ENCODE results near the gene OR10H2.
"Not testable (repeated sequence)": the region's sequence is repeated elsewhere in the genome, so short reads cannot be mapped to it uniquely, and the experiment has no call there.

Gene OR10H2, protein sequence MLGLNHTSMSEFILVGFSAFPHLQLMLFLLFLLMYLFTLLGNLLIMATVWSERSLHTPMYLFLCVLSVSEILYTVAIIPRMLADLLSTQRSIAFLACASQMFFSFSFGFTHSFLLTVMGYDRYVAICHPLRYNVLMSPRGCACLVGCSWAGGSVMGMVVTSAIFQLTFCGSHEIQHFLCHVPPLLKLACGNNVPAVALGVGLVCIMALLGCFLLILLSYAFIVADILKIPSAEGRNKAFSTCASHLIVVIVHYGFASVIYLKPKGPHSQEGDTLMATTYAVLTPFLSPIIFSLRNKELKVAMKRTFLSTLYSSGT

DNA sequence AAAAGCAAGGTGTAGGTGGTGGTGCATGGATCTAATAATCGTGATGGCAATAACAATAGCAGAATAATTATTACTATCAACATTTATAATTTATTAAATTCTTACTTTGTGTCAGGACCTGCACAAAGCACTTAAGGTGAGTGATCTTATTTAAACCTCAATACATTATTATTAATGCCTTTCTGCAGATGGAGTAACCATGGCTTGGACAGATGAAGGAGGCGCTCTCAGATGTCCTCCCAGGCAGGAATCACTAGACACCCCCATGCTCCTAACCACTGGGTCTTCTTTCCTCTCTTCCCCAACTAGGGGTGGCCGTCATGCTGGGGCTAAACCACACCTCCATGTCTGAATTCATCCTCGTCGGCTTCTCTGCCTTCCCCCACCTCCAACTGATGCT lies at the start of gene OR10H2:
TSS of gene OR10H2 (plus strand) at position 301 of the 400 bp plus-strand sequence. CDS start at position 321, 20 bp downstream.
- DNase-seq: no peak

DNA sequence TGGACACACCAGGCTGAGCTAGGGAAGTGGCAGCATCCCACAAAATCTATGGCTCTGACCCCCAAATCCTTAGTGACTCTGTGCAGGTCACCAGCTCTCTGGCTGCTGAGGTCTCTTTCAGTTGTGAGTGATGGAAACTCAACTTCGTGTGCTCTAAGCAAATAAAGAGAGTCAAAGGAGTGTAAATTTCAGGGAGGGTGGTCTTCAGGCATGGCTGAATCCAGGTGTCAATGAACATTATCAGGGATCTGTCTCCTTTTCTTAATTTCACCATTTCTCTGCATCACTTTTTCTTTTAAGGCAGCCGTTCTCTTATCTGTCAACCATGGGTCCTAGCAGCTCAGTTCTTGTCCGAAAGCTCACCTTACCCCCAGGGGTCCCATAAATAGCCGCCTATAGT lies 48.7 kb upstream of the OR10H2 start:
- no peak for DNase-seq

DNA sequence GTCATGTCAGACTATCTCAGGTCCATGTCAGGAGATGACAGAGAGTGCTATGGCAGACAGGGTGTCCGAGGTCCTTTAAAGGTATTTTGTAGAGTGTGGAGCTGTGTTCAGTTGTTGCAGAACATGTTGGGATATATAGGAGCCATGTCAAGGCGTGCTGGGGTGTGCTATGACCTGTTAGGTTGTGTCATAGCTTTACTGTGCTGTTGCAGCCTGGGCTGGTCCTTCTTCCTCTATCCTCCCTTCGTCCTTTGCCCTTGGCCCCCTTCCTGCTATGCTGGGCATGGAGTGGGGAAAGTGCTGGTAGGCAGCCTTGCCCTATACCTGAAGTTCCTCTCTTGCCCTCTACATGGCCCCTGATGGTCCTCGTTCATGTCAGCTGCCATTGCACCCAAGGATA lies 48.0 kb upstream of the OR10H2 start:
- not testable (repeated sequence) for DNase-seq

DNA sequence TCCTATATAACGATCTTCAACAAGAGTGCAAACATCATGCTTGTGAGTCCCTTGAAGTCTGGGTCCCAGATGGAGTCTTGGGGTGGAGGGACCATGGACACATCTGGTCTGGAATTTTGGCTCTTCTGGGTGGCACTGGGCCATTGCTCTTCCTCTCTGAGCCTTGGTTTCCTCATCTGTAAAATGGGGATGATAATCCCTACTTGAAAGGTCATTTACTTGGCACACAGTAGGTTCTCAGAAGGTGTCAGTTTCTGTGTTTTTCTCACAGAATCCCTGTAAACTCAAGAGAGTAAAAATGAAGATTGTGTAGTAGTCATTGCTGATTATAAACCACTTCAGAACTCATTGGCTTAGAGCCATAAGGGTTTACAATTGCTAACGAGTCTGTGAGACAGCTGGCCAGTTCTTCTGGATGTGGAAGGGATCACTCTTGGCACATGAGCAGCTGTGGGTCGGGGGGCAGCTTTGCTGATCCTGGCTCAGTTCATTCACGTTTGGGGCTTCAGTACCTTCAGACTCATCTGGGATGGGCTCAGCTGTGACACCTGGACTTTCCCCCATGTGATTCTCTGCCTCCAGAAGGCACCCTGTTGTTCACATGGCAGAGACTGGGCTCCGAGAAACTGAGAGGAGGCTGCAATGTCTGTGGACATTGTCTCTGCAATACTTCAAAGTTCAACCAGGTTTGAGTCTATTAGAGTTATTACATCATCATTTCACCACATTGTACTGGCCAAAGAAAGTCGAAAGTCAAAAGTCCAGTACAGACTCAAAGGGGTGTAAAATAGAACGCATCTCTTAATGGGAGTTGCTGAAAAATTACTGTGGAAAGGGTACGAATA lies 47.1 kb upstream of the OR10H2 start:
- DNase-seq: no peak

DNA sequence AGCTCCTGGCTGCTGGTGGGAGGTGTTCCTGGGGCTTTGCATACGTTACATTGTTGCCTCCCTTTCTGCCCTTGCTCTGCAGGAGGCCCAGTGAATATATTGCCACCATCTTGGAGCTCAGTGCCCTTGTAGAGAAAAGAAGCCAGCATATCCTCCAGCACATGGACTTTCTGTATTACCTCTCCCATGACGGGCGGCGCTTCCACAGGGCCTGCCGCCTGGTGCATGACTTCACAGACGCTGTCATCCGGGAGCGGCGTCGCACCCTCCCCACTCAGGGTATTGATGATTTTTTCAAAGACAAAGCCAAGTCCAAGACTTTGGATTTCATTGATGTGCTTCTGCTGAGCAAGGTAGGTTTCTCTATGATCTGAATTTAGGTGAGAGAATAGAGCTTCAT lies 44.4 kb upstream of the OR10H2 start:
- DNase-seq: no peak

DNA sequence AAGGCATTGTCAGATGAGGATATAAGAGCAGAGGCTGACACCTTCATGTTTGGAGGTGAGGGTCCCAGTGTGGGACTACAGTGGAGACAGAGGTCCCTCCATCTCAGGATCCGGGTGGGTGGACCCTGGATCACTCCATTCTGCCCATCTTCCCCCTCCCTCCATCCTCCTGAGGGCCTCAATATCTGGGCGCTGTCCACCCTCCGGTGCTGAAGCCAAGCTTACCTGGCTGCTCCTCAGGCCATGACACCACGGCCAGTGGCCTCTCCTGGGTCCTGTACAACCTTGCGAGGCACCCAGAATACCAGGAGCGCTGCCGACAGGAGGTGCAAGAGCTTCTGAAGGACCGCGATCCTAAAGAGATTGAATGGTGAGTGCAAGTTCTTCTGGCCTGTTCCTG lies 43.0 kb upstream of the OR10H2 start:
- DNase-seq: no peak

DNA sequence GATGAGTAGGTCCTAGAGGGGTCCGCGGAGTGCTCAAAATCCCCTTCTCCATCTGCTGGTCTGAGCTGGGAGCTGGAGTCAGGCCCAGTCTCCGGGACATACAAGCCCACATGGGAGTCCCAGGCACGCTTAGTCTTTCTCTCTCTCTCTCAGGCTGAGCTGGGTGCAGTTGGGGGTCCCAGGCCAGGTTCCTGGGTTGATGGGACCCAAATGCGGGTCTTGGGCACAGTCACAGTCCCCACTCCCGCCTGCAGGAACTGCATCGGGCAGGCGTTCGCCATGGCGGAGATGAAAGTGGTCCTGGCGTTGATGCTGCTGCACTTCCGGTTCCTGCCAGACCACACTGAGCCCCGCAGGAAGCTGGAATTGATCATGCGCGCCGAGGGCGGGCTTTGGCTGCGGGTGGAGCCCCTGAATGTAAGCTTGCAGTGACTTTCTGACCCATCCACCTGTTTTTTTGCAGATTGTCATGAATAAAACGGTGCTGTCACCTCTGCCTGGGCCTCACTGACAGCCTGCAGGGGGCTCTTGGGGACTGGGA lies 31.1 kb upstream of the OR10H2 start:
- DNase-seq: no peak

DNA sequence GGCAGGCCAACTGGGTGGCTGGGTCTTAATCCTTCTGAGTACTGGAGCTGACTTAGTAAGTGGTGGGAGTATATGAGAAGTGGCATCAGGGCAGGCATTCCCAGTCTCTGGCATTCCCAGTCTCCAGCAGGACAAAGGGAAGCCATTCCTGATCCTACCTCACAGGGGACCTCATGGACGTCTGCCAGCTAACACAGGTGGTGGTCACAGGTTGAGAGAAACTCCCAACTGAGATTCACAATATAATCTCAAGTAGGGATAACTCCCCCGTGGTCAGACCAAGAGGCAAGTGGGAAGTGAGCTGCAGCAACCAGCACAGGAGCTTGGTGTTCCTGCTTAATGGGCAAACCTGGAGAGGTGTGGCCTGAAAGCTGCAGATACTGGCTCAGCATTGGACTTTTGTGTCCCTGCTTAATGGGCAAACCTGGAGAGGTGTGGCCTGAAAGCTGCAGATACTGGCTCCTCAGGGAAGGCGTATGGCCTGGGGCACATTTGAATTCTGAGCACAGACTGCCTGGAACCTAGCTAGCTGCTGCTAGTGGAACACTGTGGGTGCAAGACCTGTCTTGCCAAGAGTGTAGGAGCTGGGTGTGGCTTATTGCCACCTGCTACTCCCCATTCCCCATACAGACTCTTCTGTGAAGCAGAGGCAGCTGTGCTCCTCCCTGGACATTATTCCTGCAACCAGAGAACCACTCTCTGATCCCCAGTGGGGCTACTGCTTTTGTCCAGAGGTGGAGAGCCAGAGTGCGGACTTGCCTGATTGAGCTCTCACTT lies 25.9 kb upstream of the OR10H2 start:
- no peak for DNase-seq

DNA sequence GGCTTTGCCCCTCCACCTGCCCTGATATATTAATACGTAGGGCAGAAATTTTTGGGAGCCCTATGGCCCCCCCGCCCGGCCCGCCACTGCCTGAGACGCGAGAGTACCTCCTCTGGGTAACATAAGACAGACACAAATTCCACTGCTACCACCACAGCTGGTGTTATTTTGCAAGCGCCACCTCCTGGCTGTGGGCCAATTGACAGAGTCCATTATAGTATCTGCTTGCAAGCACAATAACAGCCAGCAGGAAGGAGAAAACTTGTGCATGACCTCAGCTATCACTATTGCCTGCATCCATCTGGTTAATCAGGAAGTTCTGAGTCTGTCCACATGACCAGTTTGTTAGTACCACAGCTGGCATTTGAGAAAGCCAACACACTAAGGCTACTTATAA lies 25.3 kb upstream of the OR10H2 start:
- peak; percentile 75 for DNase-seq

DNA sequence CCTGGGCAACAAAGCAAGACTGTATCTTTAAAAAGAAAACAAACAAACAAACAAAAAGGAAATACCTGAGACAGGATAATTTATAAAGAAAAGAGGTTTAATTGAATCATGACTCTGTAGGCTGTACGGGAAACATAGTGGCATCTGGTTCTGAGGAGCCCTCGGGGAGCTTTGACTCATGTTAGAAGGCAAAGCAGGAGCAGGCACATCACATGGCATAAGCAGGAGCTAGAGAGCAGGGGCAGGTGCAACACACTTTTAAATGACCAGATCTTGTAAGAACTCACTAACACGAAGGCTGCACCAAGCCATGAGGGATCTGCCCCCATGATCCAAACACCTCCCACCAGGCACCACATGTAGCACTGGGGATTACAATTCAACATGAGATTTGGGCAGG lies 13.2 kb upstream of the OR10H2 start:
- no peak for DNase-seq

DNA sequence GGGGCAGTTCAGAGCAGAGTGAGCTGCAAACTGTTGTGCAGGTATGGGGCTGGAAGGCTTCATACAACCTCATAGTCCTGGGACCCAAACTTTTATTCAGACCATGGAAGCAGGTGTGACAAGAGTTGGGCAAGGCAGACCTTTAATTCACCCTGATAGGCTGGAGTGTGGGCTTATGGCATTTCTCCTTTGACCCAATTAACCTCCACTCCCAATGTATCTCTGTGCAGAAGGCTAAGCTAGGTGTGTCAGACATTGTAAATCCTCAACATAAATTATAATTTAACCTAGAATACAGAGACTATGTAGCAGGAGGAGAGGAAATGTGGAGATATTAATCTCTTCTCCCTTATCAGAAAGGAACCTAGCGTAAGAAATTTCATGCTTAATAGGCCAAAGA lies 12.2 kb upstream of the OR10H2 start:
- DNase-seq: no peak

DNA sequence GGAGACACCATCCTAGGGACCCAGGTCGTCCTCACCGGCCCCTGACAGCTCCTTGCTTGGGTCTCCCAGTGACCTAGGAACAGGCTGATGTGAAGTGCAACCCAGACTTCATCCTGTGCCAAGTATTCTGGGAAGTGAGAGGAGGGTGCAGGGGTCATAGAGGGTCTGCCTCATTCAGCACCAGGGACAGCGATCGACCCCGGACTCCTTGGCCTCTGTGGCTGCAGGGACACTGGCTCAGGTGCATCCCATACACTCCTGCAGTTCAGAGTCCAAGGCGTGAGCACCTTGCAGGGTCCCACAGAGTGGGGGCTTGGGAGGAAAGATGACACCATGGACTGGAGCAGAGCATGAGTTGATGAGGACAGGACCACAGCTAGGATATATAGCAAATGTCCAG lies 10.0 kb upstream of the OR10H2 start:
- no peak for DNase-seq

DNA sequence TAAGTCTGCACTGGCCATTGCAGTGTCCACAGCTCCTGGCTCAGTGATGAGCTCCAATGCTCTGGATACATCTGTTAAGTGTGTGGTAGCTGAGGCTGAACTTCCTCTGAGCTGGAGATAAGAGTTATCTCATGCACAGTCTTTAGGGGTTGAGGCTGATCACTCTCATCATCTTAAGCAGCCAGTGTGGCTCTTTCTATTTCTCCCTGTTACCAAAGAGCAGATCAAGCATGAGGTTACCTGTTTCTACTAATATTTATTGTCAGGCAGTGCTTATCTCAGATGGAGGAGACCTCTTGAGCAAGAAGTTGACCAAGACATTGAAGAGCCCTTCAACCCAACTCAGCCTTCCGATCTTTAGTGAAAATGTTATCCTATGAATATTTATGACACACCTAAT lies 6.6 kb upstream of the OR10H2 start:
- no peak for DNase-seq

DNA sequence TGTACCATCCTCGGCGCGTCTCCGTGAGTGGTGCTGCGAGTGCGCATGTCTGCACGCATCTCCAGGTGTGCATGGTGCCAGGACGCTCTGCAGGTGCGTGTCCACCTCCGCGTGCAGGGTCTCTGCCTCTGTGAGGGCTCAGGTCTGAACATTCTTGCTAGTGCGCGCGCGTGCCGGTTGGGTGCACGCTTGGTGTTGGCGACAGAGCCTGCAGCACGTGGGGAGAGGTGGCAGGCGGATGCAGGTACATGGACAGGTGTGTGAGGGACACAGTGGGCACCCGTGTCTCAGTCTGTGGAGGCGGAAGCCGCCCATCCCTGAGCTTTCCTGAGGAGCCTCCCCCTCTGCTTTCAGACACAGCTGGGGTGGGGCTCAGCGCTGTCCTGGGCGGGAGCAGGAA lies 4.9 kb upstream of the OR10H2 start:
- DNase-seq: no peak

DNA sequence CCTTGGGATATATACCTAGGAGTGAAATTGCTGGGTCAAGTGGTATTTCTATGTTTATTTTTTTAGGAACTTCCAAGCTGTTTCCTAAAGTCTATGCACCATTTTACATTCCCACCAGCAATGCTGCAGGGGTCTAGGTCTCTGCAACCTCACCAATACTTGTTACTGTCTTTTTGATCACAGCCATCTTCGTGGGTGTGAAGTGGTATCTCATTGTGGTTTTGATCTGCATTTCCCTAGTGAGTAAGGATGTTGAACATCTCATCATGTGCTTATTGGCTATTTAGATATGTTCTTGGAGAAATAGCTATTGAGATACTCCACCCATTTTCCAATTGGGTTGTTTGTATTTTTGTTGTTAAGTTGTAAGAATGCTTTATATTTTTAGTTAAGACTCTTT lies 2.7 kb downstream of the OR10H2 start:
- no peak for DNase-seq

DNA sequence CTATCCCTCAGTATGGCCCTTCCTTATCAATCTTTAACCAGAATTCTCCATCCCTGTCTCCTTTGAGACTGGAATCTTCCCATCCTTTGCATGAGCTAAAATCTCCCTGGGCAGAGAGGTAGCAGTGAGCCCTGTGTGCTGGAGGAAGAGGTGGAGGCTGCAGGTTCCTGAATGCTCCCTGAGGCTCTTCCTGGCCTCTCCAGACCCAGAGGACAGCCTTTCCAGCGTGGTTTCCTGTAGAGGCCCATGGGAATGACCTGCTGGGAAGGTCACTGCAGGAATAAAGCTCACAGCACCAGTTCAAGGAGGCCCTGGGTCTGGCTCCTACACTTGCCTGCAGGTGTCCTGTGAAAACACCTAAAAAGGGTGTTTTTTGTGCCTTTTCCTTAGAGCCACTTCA lies 4.6 kb downstream of the OR10H2 start:
- no peak for DNase-seq

DNA sequence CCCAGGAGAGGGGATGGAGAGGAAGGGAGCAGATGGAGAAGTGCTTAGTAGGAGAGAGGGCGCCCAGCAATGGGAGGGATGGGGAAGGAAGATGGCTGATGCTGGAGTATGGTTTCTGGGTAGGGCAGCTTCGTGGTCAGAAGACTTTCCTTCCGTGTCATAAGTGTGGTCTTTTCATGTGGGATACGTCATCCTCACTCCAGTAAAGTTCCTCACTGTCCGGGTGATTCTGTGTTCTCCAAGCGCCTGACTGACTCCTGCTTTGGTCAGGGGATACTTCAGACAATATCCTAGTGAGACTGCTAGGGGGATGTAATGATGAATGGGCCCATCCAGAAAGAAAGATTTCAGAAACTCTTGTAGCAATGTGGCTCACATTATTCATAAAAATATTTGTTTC lies 6.1 kb downstream of the OR10H2 start:
- DNase-seq: no peak

DNA sequence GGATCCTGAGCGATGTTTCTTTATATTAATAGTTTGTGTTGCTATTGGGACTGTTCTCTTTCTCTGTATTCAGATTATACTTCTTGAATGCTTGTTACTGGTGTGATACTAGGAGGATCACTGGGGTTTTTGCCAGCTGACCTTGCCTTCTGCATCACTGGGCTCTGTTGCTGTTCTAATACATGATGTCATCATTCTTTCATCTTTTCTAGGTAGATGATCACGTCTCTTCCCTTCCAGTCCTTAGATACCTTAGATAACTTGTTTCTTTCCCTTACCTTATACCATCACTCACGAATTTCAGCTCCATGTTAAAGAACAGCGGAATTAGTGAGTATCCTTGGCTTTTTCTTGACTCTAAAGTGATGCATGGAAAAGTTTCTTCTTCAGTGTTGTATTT lies 9.9 kb downstream of the OR10H2 start, which contains the start of gene OR10H3:
TSS of gene OR10H3 (plus strand) at position 264 of the 400 bp plus-strand sequence. CDS start 3,408 bp downstream, outside the sequence.
- no peak for DNase-seq

DNA sequence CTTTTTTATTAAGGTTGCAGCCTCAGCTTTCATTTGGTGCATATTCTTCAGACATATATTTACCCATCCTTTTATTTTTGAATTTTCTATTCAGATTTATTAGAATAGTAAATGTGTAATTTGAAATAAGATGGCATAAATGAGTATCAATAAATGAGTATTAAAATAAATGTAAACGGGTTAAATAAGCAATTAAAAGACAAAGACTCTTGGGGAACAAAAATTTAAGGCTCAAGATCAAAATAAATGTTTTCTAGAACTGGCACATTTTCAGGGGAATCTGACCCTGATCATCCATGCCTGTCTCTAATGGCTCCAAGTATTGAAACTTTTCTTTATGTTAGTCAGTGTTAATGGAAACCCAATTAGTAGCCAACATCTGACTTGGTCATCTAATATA lies 13.0 kb downstream of the OR10H2 start:
- DNase-seq: no peak

DNA sequence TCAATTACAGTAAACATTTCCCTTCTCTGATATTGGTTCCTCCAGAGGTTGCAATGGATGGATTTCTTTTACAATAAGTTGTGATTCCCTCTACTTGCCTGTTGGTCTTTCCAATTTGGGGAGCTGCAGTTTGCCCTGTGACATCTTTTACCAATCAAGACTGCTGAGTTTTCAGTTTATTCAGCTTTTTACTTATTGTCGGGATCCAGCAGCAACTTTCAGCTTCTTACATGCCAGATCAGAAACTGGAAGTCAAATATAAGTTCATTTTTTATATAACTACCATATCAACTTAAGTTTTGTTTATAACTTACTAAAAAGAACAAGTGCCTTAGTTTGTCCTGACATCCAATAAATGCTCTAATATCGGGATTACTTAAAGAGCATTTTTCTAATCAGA lies 20.4 kb downstream of the OR10H2 start:
- no peak for DNase-seq

DNA sequence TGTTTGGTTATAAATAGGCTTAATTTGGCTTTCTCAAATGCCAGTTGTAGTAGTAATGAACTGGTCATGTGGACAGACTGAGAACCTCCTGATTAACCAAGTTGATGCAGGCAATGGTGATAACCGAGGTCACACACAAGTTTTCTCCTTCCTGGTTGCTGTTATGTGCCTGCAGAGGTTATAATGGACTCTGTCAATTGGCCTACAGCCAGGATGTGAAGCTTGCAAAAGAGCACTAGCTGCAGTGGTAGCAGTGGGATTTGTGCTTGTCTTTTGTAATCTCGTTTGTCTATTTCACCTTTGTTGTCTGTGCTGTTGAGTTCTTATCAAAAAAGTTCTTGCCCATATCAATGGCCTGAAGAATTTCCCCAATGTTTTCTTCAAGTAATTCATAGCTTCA lies 30.6 kb downstream of the OR10H2 start:
- DNase-seq: no peak

DNA sequence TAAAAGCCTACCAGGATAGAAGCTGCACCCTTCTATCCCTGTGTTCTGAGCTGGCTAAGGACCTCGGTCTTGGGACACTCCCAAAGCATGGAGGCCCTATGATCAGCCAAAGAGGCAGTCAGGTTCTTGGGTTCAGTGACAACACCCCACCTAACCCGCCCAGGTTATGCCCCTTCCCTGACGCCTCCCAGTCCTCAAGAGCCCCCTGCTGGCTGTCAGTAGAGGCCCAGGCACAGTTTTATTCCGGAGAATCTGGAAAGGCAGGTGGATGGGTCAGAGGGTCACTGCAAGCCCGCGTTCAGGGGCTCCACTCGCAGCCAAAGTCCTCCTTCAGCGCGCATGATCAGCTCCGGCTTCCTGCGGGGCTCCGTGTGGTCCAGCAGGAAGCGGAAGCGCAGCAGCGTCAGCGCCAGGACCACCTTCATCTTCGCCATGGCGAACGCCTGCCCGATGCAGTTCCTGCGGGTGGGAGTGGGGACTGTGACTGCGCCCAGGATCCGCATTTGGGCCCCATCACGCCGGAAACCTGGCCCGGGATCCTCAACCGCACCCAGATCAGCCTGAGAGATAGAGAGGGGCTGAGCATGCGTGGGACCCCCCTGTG lies 32.2 kb downstream of the OR10H2 start:
- DNase-seq: peak; percentile 32

DNA sequence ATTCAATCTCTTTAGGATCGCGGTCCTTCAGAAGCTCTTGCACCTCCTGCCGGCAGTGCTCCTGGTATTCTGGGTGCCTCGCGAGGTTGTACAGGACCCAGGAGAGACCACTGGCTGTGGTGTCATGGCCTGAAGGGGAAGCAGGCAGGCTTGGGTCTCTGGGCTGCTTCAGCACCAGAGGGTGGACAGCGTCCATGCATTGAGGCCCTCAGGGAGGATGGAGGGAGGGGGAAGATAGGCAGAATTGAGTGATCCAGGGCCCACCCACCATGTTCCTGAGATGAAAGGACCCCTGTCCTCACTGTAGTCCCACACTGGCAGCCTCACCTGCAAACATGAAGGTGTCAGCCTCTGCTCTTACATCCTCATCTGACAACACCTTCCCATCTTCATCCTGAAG lies 41.8 kb downstream of the OR10H2 start:
- no peak for DNase-seq

Data from NCI-H82 (cell line).